AG08395 (cell line): ENCODE data around the gene SOX6.
"Not testable (repeated sequence)": the region's sequence is repeated elsewhere in the genome, so short reads cannot be mapped to it uniquely, and the experiment has no call there.

ENCODE experiments used
- DNase-seq: peaks from one replicate; pipeline ENCODE4 v3.0.0; 2012; ENCODE audit warnings: mixed read lengths, low spot score

Gene SOX6

DNA sequence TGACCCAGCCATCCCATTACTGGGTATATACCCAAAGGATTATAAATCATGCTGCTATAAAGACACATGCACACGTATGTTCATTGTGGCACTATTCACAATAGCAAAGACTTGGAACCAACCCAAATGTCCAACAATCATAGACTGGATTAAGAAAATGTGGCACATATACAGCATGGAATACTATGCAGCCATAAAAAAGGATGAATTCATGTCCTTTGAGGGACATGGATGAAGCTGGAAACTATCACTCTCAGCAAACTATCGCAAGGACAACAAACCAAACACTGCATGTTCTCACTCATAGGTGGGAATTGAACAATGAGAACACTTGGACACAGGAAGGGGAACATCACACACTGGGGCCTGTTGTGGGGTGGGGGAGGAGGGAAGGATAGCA is 209.4 kb downstream of the SOX6 start:
- not testable (repeated sequence) for DNase-seq

DNA sequence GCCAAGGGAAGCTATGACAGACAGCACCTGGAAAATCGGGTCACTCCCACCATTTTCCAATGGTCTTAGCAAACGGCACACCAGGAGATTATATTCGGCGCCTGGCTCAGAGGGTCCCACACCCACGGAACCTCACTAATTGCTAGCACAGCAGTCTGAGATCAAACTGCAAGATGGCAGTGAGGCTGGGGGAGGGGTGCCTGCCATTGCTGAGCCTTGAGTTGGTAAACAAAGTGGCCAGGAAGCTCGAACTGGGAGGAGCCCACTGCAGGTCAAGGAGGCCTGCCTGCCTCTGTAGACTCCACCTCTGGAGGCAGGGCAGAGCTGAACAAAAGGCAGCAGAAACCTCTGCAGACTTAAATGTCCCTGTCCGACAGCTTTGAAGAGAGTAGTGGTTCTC is 214.7 kb downstream of the SOX6 start:
- DNase-seq, result not testable (repeated sequence)

DNA sequence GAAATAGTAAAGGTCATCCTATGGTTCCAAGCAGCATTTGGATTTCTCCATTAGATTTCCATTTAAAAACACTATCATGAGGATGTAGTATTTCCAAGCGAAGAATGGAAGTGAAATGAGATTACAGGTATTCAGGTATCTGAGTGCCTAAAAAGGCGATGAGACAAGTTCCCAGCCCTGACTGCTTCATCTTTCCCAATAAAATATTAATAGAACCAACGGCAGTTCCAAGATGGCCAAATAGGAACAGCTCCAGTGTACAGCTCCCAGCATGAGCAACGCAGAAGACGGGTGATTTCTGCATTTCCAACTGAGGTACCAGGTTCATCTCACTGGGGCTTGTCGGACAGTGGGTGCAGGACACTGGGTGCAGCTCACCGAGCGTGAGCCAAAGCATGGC is 215.2 kb downstream of the SOX6 start:
- not testable (repeated sequence) for DNase-seq

DNA sequence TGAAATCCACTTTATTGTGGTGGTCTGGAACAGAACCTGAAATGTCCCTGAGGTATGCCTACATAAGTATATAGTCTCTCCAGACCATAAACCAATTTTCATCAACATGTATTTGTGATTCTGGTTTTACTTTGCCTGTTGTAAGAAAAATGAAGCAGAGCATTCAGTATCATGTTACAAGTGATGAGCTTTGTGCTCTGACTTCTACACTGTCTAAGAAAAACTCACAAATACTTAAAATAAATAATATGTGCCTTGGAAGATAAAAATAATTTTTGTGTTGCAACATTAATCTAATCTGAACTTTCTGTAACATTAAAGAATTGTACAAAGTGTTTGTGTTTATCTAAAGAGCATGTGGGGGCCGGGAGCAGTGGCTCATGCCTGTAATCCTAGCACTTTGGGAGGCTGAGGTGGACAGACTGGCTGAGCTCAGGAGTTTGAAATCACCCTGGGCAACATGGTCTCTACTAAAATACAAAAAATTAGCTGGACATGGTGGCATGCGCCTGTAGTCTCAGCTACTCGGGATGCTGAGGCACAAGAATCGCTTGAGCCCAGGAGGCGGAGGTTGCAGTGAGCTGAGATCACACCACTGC is 219.5 kb downstream of the SOX6 start:
- no peak for DNase-seq

DNA sequence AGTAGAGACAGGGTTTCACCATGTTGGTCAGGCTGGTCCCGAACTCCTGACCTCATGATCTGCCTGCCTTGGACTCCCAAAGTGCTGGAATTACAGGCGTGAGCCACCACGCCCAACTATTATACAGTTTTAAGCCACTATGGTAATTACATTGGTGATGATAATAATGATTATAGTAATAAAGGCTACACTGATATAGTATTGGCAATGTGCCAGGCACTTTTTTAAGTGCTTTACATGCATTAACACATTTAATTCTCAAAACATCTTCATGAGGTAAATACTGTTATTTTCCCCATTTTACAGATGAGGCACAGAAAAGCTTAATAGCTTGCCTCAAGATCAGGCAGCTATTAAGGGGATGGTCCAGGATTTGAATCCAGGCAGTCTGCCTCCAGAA is 222.5 kb downstream of the SOX6 start:
- no peak for DNase-seq

DNA sequence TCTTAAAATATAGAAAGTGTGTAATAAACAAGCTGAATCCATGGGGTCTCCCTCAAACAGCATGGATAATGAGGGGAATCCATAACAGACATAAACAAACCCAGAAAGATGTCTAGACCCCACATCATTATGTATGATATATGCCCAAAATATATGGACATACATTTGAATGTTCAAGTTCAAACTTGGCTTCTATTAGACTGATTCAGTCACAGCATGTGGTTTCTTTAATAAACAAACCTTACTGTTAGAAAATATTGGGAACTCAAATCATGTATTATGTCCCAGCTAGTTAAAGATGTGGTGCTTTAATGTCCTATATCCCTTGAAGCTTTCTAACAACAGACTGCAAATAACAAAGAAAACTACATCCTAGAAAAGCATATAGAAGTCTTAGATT is 228.6 kb downstream of the SOX6 start:
- no peak for DNase-seq

DNA sequence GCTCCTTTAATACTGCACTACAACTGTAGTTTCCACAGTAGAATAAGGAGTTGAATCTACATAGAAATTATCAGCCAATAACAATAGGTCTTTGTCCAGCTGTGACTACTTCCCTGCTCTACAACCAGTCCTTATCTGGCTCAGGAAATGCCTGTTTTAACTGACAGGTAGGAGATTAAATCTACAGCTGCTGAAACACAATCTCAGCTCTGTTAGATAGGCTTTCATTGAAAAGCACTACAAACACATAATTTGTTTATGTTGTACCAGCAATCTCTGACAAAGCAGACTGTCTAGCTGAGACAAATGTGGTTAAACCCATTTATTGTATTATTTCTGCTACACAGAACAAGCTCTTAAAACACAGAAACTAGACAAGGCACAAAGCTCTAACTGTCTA is 230.0 kb downstream of the SOX6 start:
- DNase-seq, result no peak

DNA sequence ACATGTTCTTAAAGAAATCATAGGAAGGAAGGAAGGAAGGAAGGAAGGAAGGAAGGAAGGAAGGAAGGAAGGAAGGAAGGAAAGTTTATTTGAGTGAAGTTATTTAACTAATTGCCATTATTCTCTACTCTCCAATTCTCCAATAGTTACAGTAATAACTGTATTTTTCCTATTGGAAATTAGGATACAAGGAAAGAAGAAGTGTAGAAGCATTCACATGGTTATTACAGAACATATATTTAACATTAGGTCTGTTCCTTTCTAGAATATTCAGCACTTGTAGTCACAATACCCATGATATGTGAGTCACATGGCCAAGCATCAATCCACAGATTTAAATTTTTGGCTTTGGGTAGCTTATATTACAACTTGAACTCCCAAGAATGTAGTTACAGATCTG is 230.6 kb downstream of the SOX6 start:
- DNase-seq, result no peak

DNA sequence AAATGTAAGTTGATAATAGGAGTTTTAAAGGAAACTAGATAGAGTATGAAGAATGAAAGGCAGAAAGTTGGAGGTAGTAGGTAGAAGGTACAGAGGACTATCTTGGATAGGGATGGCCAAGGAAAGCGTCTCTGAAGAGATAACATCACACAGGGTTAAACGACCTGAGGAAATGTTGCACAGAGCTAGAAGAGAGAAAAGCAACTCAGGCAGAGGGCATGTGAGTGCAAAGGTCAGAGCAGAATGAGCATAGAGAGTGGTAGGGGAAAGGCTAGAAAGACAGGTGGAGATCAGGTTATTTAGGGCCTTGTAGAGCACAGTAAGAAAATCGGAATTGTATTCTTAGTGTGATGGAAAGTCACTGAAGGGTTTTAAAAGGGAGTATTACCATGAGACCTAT is 232.0 kb downstream of the SOX6 start:
- DNase-seq, result no peak

DNA sequence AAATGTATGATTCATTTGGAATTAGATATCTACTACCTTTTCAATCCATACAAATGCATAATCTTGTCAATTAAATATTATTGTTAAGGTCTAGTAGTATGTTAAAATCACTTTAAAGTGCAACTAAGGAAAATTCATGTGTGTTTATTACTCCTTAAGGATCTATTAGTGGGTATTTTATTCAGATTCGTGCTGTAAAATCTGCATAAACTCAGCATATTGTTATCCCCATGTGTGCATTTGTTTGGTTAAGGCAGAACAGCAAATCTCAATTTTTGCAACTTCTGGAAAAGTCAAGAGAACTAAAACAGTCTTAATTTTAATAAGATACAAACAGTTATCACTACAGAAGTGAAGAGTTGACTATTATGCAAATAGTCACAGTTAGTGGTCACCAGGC is 234.5 kb downstream of the SOX6 start:
- no peak for DNase-seq

DNA sequence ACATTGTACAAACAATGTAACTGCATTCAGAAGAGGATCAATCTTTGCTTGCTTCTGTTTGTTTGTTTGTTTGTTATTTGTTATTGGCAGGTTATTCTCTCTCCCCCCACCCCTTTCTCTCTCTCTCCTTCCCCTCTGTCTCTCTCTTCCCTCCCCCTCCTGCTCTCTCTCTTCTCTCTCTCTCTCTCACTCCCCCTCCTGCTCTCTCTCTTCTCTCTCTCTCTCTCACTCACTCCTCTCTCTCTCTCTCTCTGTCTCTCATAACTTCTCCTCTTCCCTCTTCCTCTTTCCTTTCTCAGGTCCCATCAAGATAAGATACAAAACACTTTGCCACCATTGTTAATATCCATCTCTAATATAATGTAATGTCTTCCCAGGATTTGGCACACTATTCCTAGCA is 236.3 kb downstream of the SOX6 start:
- DNase-seq, result no peak

DNA sequence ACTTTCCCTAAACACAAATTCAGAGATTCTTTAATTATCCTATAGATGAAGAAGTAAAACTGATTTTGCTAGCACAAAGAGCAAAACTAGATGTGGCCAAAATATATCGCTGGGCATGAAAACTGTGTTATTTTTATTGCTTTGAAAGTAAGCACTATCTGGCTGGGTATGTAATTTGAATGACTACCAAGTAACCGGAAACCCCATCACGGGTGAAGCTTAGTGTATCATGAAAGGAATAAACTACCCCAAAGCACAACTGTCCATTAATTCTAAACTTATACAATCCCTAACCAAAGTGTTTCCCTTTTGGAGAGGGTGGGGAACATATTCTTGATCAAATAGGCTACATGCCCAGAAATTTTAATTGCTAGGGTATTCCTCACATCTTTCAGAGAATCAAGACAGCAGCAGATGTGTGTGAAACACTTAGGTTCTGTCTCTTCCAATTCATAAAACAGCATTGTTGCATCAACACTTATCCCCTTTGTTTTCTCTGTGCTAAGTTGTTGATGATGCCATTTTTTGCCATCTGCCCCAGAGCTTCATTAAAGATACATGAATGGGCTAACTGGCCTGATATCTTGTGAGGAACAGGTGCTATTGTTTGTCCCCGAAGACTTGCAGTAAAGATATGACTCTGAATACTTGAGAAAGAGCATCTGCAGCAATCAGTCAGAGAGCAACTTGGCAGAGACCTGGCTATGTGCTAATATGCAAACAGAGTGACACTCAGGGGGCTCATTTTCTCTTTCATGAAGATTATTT is 238.2 kb downstream of the SOX6 start:
- DNase-seq, result no peak

DNA sequence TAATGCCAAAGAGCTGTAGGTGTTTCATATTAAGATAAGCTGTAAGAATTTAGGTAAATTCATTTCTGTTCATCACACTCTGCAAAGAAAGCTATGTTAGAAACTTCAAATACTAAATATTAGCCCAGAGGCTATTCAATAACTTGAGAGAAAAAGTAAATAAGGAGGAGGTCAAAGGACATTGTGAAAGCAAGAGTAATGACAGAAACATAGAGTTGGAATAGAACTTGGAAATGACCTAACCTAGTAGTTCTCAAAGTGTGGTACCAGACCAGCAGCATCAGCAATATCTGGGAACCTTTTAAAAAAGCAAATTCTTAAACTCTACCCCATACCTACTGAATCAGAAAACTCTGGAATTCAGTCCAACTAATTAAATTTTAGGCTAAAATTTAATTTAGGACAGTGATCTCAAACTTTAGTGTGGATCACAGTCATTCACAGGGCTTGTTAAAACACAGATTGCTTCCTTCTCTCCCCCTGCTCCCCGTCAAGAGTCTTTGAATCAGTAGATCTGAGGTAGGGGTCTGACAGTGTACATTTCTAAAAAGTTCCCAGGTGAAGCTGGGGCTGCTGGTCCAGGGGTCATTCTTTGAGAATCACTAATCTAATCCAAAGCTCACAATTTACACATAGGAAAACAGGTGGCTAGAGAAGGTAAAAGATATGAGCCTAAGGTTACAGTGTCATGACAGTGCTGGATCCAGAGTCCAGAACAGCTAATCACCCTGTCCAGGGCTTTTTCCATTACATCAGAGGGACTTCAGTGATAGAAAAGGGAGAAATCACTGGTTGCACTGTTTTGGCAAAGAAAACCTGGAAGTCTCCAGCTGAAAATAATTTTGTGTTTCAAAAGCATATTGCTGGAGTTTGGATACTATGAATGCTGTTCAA is 241.1 kb downstream of the SOX6 start:
- DNase-seq, result no peak

DNA sequence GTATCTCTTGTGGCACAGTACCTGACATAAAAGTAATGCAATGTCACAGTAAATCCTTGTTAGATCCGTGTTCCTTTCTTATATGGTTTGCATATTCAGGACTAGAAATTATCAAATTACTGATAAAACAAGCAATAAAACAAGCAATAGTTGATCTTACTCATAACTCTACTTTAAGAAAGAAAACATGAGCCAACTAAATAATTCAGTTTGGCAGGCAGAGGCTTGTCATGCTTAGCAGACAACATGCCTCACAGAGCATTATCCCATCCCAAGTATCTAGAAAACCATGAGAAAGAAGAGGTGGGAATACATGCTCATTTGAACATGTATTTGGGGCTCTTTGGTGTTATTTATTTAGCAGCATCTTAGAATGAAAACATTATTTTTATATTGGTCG is 241.9 kb downstream of the SOX6 start:
- no peak for DNase-seq

DNA sequence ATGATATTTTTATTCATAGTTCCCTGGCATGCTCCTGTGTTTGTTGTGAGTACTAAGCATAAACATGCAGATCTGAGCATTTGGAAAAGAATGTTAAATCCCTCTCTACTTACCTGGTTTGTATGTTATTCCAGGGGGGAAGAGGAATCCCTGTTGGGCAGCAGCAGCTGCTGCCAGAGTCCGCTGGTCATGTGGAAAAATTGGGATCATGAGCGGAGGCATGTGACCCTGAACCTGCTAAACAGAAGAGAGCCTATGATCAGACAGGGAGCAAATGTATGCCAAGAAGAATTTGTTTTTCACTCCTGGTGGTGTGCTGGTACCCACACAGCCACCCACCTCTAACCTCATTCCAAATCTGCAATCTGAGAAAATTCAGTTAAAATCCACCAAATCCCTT is 244.7 kb downstream of the SOX6 start:
- DNase-seq, result no peak

DNA sequence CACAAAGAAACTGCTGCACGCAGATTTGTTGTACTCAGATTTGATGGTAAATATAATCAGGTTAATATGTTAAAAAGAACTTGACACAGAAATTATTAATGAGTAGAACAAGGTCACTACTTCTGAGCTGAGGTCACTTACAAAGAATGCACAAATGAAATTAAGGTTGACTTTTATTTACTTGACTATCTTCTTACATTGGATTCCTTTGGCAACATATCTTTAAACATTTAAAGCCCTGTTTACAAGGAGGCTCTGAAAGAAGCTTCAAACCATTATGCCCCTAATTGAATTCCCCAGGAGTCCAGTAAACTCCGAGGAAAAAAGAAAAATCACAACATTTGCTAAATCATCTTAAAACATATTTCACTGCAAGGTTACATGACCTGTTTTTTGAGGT is 245.5 kb downstream of the SOX6 start:
- no peak for DNase-seq

DNA sequence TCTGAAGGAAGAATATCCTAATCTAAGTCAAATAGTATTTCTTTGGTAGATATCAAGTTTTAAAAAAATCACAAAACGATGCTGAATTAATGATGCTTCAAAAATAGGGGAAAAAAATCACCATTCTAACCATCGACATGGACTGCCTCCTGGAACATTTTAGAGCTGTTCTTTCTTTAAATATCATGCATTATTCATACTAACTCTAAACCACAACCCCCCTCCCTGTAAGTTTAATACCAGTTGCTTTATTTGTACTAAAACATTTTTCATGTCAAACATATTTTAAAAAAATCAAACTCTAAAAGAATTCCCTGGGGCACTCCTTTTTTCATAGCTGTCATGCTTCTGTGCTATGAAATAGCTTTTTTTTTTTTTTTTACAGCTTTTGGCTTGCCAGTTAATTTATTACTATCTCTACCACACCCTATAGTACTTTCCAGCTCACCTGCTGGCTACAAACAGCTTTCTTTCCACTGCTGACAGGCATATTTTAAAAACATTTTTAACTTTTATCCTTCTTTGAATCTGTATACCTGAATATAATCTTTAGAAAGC is 256.9 kb downstream of the SOX6 start:
- no peak for DNase-seq

DNA sequence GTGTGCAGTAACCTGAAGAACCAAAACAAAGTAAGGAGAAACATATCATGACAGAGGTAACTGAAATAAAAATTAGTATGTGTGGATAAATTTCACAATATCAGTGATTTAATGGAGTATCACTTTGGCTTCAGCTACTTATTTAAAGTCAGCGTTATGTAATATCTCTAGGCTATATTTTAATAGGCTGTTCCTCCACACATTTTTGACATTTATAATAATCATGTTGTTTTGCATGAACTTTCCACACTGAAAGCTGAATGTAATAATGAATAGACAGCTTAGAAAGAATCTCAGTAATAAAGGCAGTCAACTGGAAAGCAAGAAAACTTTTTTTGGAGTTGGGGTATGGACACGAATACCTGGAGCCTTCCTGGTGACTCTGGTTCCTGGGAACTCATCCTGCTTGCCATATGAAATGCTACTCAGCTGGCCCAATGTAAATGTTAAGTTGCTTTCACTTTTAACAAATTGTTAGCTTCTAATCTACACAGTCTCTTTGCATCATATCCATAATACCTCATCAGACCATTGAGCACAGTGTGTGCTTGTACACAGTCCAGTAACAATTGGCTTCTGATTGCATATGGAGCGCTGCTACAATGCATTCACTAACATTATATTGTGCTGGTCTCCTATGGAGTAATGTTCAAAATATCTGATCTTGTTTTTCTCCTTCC is 257.7 kb downstream of the SOX6 start:
- DNase-seq, result no peak

DNA sequence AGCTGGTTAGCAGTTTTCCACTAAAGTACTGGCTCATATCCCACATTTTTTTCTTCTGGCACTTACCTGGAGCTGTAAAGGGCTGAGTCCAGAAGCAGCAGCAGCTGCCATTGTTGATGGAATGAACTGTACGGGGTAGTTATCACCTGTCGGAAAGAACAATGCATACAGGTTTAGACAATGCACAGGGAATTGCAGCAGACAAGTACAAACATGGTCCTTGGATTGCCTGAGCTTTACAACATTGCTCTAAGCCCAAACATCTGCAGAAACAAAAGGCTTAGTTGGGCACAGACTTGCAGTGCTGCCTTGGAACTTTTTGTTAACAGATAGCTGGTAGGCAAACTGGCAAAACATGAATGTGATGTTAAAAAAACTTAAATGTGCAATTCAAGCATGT is 258.8 kb downstream of the SOX6 start:
- no peak for DNase-seq

DNA sequence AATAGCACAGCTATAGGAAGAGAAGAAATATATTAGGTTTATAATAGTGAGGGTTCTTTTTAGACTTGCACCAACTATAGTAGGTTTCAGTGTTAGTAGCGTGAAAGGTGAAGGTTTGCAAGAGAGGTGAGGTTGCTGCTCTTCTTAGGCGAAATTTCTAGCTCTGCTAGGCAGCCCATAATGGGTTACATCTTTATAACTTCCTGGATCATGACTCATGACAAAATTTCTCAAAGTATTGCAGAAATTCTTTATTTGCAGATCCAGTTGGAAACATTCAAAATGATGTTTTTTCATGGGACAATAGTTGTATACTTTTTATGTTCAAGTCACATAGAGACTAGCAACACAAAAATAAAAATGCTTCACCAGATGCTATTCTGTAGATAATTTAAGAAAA is 260.0 kb downstream of the SOX6 start:
- DNase-seq, result peak; percentile 4

DNA sequence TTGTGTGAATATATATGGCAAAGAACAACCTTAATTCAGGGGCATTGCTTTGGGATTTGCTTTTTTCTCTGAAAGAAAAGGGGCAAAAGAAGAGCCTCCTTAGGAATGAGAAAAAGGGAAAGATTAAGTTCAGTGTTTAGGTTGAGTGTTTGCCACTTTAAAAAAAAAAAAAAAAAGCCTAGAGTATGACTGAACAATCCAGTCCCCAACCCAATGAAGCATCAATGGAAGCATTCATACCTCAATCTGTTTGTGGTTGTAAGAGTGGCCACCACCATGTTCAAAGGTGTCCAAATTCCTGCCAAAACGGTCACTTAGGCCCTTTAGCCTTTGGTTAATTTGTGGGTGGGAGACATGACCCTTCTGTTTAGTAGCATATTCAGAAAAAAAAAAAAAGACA is 260.6 kb downstream of the SOX6 start:
- no peak for DNase-seq
